Germinal center (tissue), 1 donor: ENCODE data around the gene BPI.
"Not testable (repeated sequence)": the region's sequence is repeated elsewhere in the genome, so short reads cannot be mapped to it uniquely, and the experiment has no call there.

Experiments
- DNase-seq: peaks from one replicate; pipeline ENCODE4 v3.0.0; 2012; ENCODE audit warnings: mixed read lengths, low spot score

Gene BPI

GRCh38 chr20:38336726-38337125, 32.8 kb downstream of the BPI start:
- no peak for DNase-seq

GRCh38 chr20:38337561-38338140, 33.7 kb downstream of the BPI start:
- no peak for DNase-seq

- no peak for DNase-seq
These were observed 35.0 kb downstream of the BPI start for GRCh38 chr20:38338849-38339520.

- not testable (repeated sequence) for DNase-seq
These were observed 35.6 kb downstream of the BPI start for GRCh38 chr20:38339521-38339896.

GRCh38 chr20:38339997-38340396, 36.0 kb downstream of the BPI start:
- no peak for DNase-seq

GRCh38 chr20:38340693-38341092, 36.7 kb downstream of the BPI start:
- no peak for DNase-seq

GRCh38 chr20:38342216-38342615, 38.3 kb downstream of the BPI start:
- no peak for DNase-seq

GRCh38 chr20:38342713-38343310, 38.9 kb downstream of the BPI start:
- no peak for DNase-seq

GRCh38 chr20:38343311-38344106, 39.6 kb downstream of the BPI start:
- no peak for DNase-seq

- no peak for DNase-seq
These were observed 40.2 kb downstream of the BPI start for GRCh38 chr20:38344107-38344701.

GRCh38 chr20:38345643-38346042, 41.7 kb downstream of the BPI start:
- DNase-seq = no peak

- DNase-seq = no peak
These were observed 42.3 kb downstream of the BPI start, which contains the start of gene LBP for GRCh38 chr20:38346247-38346651. Gene LBP, plus strand, starts transcription at chr20:38346482. Its CDS starts 35 bp downstream, at chr20:38346517.

- no peak for DNase-seq
These were observed 42.8 kb downstream of the BPI start for GRCh38 chr20:38346741-38347140.

- no peak for DNase-seq
These were observed 45.9 kb downstream of the BPI start for GRCh38 chr20:38349856-38350255.

- DNase-seq = no peak
These were observed 47.2 kb downstream of the BPI start for GRCh38 chr20:38350879-38351775.

GRCh38 chr20:38353316-38353715, 49.4 kb downstream of the BPI start:
- no peak for DNase-seq

- no peak for DNase-seq
These were observed 50.3 kb downstream of the BPI start for GRCh38 chr20:38354227-38354626.

GRCh38 chr20:38355161-38356012, 51.4 kb downstream of the BPI start:
- DNase-seq = no peak

GRCh38 chr20:38357653-38358207, 53.8 kb downstream of the BPI start:
- no peak for DNase-seq

- no peak for DNase-seq
These were observed 54.6 kb downstream of the BPI start for GRCh38 chr20:38358556-38358955.
